Loucy (cell line): ENCODE data around the gene CRNKL1.

ENCODE experiments used
- CTCF ChIP-seq: fragments of 200-600 bp; sonication (generic); conservative IDR thresholded peaks from 2 replicates; pipeline ENCODE4 v1.5.1; 2014; ENCODE audit warnings: mild to moderate bottlenecking, antibody characterized with exemption, low read length
- EZH2phosphoT487 ChIP-seq: fragments of 200-600 bp; IDR thresholded peaks from 2 replicates; pipeline ENCODE4 v1.6.1; 2018; ENCODE audit warnings: antibody characterized with exemption, mild to moderate bottlenecking, moderate library complexity, borderline replicate concordance

GRCh38 chr20:19996222-19996621 lies 56.0 kb downstream of the CRNKL1 start:
- TF ChIP-seq CTCF (no peak), EZH2phosphoT487 (no peak)
